PFSK-1 (cell line): Measurements from ENCODE around the gene ZNF598.

ENCODE experiments used
- FOXP2 ChIP-seq: optimal IDR thresholded peaks from 2 replicates; pipeline ENCODE3; 2011; ENCODE audit warnings: borderline replicate concordance, control low read depth, inconsistent platforms; ENCODE audit not compliant: insufficient read depth; ENCODE audit errors: extremely low read length, extremely low read depth
- POLR2AphosphoS5 ChIP-seq: IDR thresholded peaks from 2 replicates; pipeline ENCODE4 v1.6.1; 2012; ENCODE audit warnings: low read depth, mild to moderate bottlenecking, control low read depth, low read length, moderate library complexity
- REST ChIP-seq, 2 experiments: IDR thresholded peaks; 2 replicates each; pipeline versions ENCODE4 v1.6.1 to v1.8.0; 2011 to 2012; ENCODE audit warnings: low read depth in 2 of 2, low read length in 2 of 2, control low read depth in 1 of 2, inconsistent platforms in 1 of 2, mild to moderate bottlenecking in 1 of 2, moderate library complexity in 1 of 2; ENCODE audit not compliant: insufficient read depth in 1 of 2
- SIN3A ChIP-seq: IDR thresholded peaks from 2 replicates; pipeline ENCODE4 v1.6.1; 2012; ENCODE audit warnings: mild to moderate bottlenecking, low read length, moderate library complexity, borderline replicate concordance; ENCODE audit not compliant: insufficient read depth
- TAF1 ChIP-seq: IDR thresholded peaks from 2 replicates; pipeline ENCODE4 v1.6.1; 2012; ENCODE audit warnings: low read length, control low read depth, borderline replicate concordance; ENCODE audit not compliant: insufficient read depth

The ZNF598 gene

GRCh38 chr16:2053211-2053610 is 43.6 kb upstream of the ZNF598 start:
- no peak for TF ChIP-seq TAF1
- TF ChIP-seq SIN3A: no peak
- no peak for TF ChIP-seq POLR2AphosphoS5
- TF ChIP-seq REST (IDR thresholded peaks at IDR 0.05; ENCODE audit: insufficient read depth in 1 of 2, low read depth in 2 of 2, low read length in 2 of 2): no peak
- TF ChIP-seq FOXP2: no peak

- no peak for TF ChIP-seq FOXP2
These were observed 38.5 kb upstream of the ZNF598 start for GRCh38 chr16:2048116-2048543.

- peak; percentile 73 for TF ChIP-seq POLR2AphosphoS5
- TF ChIP-seq TAF1: no peak
- TF ChIP-seq FOXP2: peak; percentile 77
- TF ChIP-seq SIN3A: peak; percentile 83; the same call in 1 of the 2 replicates
- TF ChIP-seq REST (IDR thresholded peaks at IDR 0.05; ENCODE audit: insufficient read depth in 1 of 2, low read depth in 2 of 2, low read length in 2 of 2): no peak
These were observed 37.9 kb upstream of the ZNF598 start, which contains the start of the genes NTHL1 and TSC2 for GRCh38 chr16:2047330-2048115. NTHL1 (minus strand) TSS chr16:2047834; CDS start chr16:2047823, 11 bp downstream. TSC2 (plus strand) TSS chr16:2047985; CDS start chr16:2048616, 631 bp downstream.

- no peak for TF ChIP-seq TAF1
- no peak for TF ChIP-seq POLR2AphosphoS5
- TF ChIP-seq FOXP2: no peak
- TF ChIP-seq REST (IDR thresholded peaks at IDR 0.05; ENCODE audit: insufficient read depth in 1 of 2, low read depth in 2 of 2, low read length in 2 of 2): no peak
- no peak for TF ChIP-seq SIN3A
These were observed 37.3 kb upstream of the ZNF598 start for GRCh38 chr16:2046893-2047329.

- TF ChIP-seq REST (IDR thresholded peaks at IDR 0.05; ENCODE audit: insufficient read depth in 1 of 2, low read depth in 2 of 2, low read length in 2 of 2) (no peak), FOXP2 (no peak), TAF1 (no peak), POLR2AphosphoS5 (no peak), SIN3A (no peak)
These were observed 36.6 kb upstream of the ZNF598 start for GRCh38 chr16:2045965-2046892.
